ENCODE measurements around the gene TIAM2.

TIAM2 gene

GRCh38 chr6:154974485-154975149, 20.5 kb upstream of the TIAM2 start:
- DNase-seq (ENCODE audit: low spot score): no peak
- in situ Hi-C loops (cut with MboI; ENCODE audit: low pct_unique_long_range_greater_than_20kb, low sequenced_read_pairs, unreplicated experiment): no loop called here
- peak; percentile 39 for TF ChIP-seq CTCF (IDR thresholded peaks at IDR 0.05; ENCODE audit: extremely low read depth, insufficient read depth, missing control alignments)

- in situ Hi-C loops (cut with MboI; ENCODE audit: low pct_unique_long_range_greater_than_20kb, low sequenced_read_pairs, unreplicated experiment): no loop called here
- no peak for DNase-seq (ENCODE audit: low spot score)
- no peak for TF ChIP-seq CTCF (IDR thresholded peaks at IDR 0.05; ENCODE audit: extremely low read depth, insufficient read depth, missing control alignments)
These were observed 17.5 kb upstream of the TIAM2 start for GRCh38 chr6:154977588-154977987.

- no peak for DNase-seq (ENCODE audit: low spot score)
- no peak for TF ChIP-seq CTCF (IDR thresholded peaks at IDR 0.05; ENCODE audit: extremely low read depth, insufficient read depth, missing control alignments)
- in situ Hi-C loops (cut with MboI; ENCODE audit: low pct_unique_long_range_greater_than_20kb, low sequenced_read_pairs, unreplicated experiment): no loop called here
These were observed 14.6 kb upstream of the TIAM2 start for GRCh38 chr6:154980273-154981078.

- in situ Hi-C loops (cut with MboI; ENCODE audit: low pct_unique_long_range_greater_than_20kb, low sequenced_read_pairs, unreplicated experiment): no loop called here
- peak; percentile 49 for DNase-seq (ENCODE audit: low spot score)
- TF ChIP-seq CTCF (IDR thresholded peaks at IDR 0.05; ENCODE audit: extremely low read depth, insufficient read depth, missing control alignments): no peak
These were observed 13.8 kb upstream of the TIAM2 start for GRCh38 chr6:154981079-154981870.

GRCh38 chr6:154984146-154984545, 11.0 kb upstream of the TIAM2 start:
- in situ Hi-C loops (cut with MboI; ENCODE audit: low pct_unique_long_range_greater_than_20kb, low sequenced_read_pairs, unreplicated experiment): no loop called here
- TF ChIP-seq CTCF (IDR thresholded peaks at IDR 0.05; ENCODE audit: extremely low read depth, insufficient read depth, missing control alignments): no peak
- no peak for DNase-seq (ENCODE audit: low spot score)

- TF ChIP-seq CTCF (IDR thresholded peaks at IDR 0.05; ENCODE audit: extremely low read depth, insufficient read depth, missing control alignments): no peak
- in situ Hi-C loops (cut with MboI; ENCODE audit: low pct_unique_long_range_greater_than_20kb, low sequenced_read_pairs, unreplicated experiment): no loop called here
- no peak for DNase-seq (ENCODE audit: low spot score)
These were observed 8.3 kb upstream of the TIAM2 start for GRCh38 chr6:154986787-154987235.
